CD4-positive, alpha-beta T cell treated with Interleukin-1 beta for 1 hour (primary cell): ENCODE results near the gene KRT1.

Experiments used
- DNase-seq, 2 donors: peaks; one replicate each; pipeline ENCODE4 v3.0.0-alpha.2; 2020 to 2022

Gene KRT1

GRCh38 chr12:52632656-52633055 is 47.6 kb downstream of the KRT1 start:
- no peak for DNase-seq

DNA sequence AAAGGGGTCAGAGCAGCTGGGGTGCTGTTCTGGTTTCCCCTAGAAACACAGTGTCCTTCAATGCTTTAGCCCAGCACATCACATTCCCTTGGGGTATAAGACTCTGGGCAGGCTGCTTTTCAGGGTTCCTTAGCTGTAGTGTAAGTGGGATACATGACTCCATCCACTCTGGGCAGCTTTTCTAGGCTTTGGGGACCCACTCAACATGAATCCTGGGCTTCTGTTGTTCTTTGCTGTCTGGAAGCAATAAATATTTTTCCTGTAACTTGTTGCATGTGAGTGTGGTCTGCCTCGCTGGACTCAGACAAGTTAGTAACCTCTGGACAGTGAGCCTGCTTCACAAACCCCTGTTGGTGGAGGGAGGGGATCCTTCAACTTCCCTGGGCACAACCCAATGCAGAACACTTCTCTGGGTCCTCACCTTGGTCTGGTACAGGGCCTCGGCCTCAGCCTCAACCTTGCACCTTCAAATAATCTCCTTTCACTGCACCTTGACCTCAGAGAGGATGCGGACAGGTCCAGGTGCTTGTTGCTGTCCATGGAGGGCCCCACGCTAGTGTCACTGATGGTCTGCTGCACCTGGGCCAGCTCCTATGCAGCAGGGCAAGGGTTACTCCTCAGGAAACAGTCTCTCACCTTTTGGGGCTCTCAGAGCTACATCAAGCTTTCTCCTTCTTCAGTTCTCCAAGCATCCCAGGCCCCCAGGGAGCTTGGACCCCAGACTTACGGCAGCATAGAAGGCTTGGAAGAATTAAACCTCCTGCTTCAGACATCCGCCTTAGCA is 48.3 kb downstream of the KRT1 start:
- DNase-seq, result no peak

GRCh38 chr12:52631264-52631663 is 48.9 kb downstream of the KRT1 start:
- DNase-seq, result no peak

GRCh38 chr12:52630599-52631200 is 49.5 kb downstream of the KRT1 start:
- DNase-seq, result no peak

- DNase-seq, result no peak
Measured at GRCh38 chr12:52630008-52630500, 50.2 kb downstream of the KRT1 start.

- no peak for DNase-seq
Measured at GRCh38 chr12:52629281-52630007, 50.8 kb downstream of the KRT1 start.

GRCh38 chr12:52628841-52629240 is 51.4 kb downstream of the KRT1 start:
- DNase-seq, result no peak

DNA sequence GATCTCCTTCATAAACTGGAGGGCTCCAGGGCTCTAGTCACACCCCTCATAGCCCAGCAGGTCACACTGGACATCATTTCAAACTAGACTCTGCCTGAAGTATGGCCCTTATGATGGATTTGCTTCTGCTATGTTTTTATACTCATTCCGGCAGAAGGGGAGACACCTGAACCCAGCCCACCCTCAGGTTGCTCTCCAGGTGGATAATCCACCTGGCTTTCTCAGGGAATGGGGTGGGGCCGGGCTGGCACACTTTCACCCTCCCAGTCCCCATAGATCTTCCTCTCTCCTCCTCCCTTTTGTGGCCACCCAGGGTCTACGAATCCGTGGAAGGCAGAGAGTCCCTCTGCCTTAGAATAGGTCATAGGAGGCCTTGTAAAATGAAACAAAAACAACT is 52.1 kb downstream of the KRT1 start:
- no peak for DNase-seq

DNA sequence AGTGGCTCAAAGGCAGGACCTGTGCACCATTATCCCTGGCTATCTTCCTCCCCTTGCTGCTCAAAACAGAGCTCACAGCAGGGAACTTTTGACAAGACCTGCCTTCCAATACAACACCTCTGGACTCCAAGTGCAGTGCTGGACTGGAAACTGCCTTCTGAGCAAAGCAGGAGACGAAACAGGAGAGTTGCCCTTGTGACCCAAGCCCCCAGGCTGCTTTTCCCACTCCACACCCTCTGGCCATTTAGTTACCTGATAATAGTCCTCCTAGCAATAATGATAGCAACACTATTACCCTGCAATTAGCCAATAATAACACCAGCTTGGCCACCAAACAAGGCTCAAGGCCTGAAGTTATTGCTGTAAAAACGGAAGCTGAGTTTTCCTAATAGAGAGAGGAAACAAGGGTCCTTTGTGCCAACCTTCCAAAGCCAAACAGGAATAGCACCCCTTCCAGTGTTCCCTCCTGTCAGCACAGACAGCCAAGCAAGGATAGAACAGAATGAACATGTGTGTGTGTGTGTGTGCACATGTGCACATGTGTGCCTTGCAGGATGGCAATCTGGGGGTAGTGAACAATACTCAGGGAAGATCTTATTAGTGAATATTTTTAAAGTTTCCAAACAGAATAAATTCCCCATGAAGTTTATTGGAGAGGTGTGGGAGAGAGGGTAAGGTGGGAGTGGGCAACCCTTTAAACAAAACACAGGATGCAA is 52.7 kb downstream of the KRT1 start:
- DNase-seq, result no peak
